ENCODE results near the gene ATP8B4.

GRCh38 chr15:50009634-50010033, 109.4 kb downstream of the ATP8B4 start:
- TF ChIP-seq CTCF (IDR thresholded peaks at IDR 0.05; ENCODE audit: borderline replicate concordance, extremely low read depth, low read length, poor library complexity, severe bottlenecking) (no peak), EZH2 (IDR thresholded peaks at IDR 0.05; ENCODE audit: borderline replicate concordance, low read depth, low read length, severe bottlenecking) (no peak)

All from DND-41 (cell line).